NCI-H226 (cell line): ENCODE results near the gene CCL14.
A peak's percentile ranks its signal among the peaks of the same experiment; 100 is the strongest.
"Not testable (repeated sequence)": the region's sequence is repeated elsewhere in the genome, so short reads cannot be mapped to it uniquely, and the experiment has no call there.

Source experiments
- DNase-seq: peaks from one replicate; pipeline ENCODE4 v3.0.0-alpha.2; 2015

CCL14 gene

GRCh38 chr17:35984140-35984539 is 2.4 kb downstream of the CCL14 start:
- DNase-seq: no peak

GRCh38 chr17:35982409-35983191 is 3.9 kb downstream of the CCL14 start:
- no peak for DNase-seq

- DNase-seq: no peak
These were observed 4.6 kb downstream of the CCL14 start for GRCh38 chr17:35981908-35982330.

GRCh38 chr17:35981246-35981645 is 5.3 kb downstream of the CCL14 start, which contains the start of gene CCL16:
Gene CCL16 (minus strand): TSS chr17:35981497. CDS start chr17:35981420, 77 bp downstream.
- DNase-seq: no peak

- no peak for DNase-seq
These were observed 8.2 kb downstream of the CCL14 start for GRCh38 chr17:35978346-35978745.

GRCh38 chr17:35977509-35977908 is 9.0 kb downstream of the CCL14 start:
- DNase-seq: no peak

GRCh38 chr17:35973333-35974260 is 12.9 kb downstream of the CCL14 start:
- DNase-seq: no peak

GRCh38 chr17:35972945-35973332 is 13.6 kb downstream of the CCL14 start:
- DNase-seq: no peak

GRCh38 chr17:35972535-35972934 is 14.0 kb downstream of the CCL14 start:
- no peak for DNase-seq

- DNase-seq: no peak
These were observed 14.5 kb downstream of the CCL14 start for GRCh38 chr17:35972066-35972465.

GRCh38 chr17:35969558-35970380 is 16.8 kb downstream of the CCL14 start:
- peak; percentile 22 for DNase-seq

GRCh38 chr17:35968520-35969054 is 17.9 kb downstream of the CCL14 start:
- DNase-seq: no peak

- no peak for DNase-seq
These were observed 21.3 kb downstream of the CCL14 start for GRCh38 chr17:35965272-35965671.

GRCh38 chr17:35963663-35964062 is 22.9 kb downstream of the CCL14 start:
- DNase-seq: no peak

GRCh38 chr17:35953720-35954119 is 32.8 kb downstream of the CCL14 start:
- DNase-seq: no peak

- no peak for DNase-seq
These were observed 37.1 kb downstream of the CCL14 start for GRCh38 chr17:35949401-35949800.

- DNase-seq: no peak
These were observed 38.4 kb downstream of the CCL14 start for GRCh38 chr17:35948092-35948491.

- DNase-seq: peak; percentile 38
These were observed 39.4 kb downstream of the CCL14 start for GRCh38 chr17:35947156-35947585.

GRCh38 chr17:35944151-35944550 is 42.4 kb downstream of the CCL14 start:
- DNase-seq: no peak

GRCh38 chr17:35943537-35943936 is 43.0 kb downstream of the CCL14 start, which contains the start of gene LYZL6:
Gene LYZL6 (minus strand): TSS chr17:35943713. CDS start chr17:35939356, 4,357 bp downstream.
- DNase-seq: no peak

- no peak for DNase-seq
These were observed 43.8 kb downstream of the CCL14 start for GRCh38 chr17:35942588-35943186.

GRCh38 chr17:35938492-35938891 is 48.0 kb downstream of the CCL14 start:
- not testable (repeated sequence) for DNase-seq
